ENCODE measurements around the gene PTTG1. TPM values are rescaled to one million over a fixed set of nuclear protein-coding genes. Genes with fewer than 3 reads are reported as not detected.

Gene PTTG1
- total RNA-seq, 3 donors from 2014 or later, result 12.5 to 17.7 (median 13.8) TPM

DNA sequence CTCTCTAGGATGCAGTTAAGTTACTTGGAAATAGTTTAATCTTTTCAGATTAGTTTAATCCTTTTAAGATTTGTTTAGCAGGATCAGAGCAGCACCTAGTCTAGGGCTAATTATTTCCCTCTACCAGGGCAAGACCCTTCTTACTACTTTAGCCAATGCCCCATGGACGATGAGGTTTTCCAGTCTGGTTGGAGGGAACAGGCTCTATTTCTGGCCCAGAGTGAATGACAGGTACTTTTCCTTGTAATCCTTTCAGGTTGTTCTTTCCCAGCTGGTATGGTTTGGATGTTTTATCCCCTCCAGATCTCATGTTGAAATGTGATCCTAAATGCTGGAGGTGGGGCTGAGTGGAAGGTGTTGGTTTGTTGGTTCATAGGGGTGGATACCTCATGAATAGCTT, 27.2 kb downstream of the PTTG1 start:
- no peaks in the 10 kb centered on the region for H3K36me3 ChIP-seq
- H3K27ac ChIP-seq, result no peak overlapping the region
- intact Hi-C loops (cut with DNase I; ENCODE audit: low total_unique reads), result no loop called here
- H3K4me3 ChIP-seq, result no peak overlapping the region
- TF ChIP-seq POLR2AphosphoS5 (IDR thresholded peaks at IDR 0.05) (no peak), POLR2A (IDR thresholded peaks at IDR 0.05) (no peak)
- TF ChIP-seq, protein P1, sequence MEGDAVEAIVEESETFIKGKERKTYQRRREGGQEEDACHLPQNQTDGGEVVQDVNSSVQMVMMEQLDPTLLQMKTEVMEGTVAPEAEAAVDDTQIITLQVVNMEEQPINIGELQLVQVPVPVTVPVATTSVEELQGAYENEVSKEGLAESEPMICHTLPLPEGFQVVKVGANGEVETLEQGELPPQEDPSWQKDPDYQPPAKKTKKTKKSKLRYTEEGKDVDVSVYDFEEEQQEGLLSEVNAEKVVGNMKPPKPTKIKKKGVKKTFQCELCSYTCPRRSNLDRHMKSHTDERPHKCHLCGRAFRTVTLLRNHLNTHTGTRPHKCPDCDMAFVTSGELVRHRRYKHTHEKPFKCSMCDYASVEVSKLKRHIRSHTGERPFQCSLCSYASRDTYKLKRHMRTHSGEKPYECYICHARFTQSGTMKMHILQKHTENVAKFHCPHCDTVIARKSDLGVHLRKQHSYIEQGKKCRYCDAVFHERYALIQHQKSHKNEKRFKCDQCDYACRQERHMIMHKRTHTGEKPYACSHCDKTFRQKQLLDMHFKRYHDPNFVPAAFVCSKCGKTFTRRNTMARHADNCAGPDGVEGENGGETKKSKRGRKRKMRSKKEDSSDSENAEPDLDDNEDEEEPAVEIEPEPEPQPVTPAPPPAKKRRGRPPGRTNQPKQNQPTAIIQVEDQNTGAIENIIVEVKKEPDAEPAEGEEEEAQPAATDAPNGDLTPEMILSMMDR (IDR thresholded peaks at IDR 0.05), result no peak
- H3K4me1 ChIP-seq, result no peaks in the 10 kb centered on the region
- DNase-seq (ENCODE audit: low spot score in 2 of 2), result no peak
- H3K27me3 ChIP-seq, result no peaks in the 10 kb centered on the region
- H3K9me3 ChIP-seq, result no peaks in the 10 kb centered on the region

DNA sequence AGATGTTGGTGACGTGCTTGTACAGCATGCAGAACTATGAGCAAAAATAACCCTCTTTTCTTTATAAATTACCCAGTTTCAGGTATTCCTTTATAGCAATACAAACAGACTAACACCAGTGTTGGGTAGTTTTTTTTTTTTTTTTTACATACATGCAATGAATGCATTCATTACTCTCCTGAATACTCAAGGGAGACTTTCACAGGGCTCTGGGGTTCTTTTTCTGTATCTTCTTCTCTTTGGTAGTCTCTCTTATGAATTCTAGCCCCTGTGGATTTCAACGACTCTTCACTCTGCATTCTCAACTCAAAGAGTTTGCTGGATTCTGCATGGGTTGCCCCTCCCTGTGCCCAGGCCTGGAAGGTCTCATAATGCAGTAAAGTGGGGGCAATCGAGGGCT, 27.8 kb downstream of the PTTG1 start:
- Histone ChIP-seq H3K4me1 (no peaks in the 10 kb centered on the region), H3K9me3 (no peaks in the 10 kb centered on the region), H3K36me3 (no peaks in the 10 kb centered on the region), H3K27ac (no peak overlapping the region), H3K27me3 (no peaks in the 10 kb centered on the region), H3K4me3 (no peak overlapping the region)
- intact Hi-C loops (cut with DNase I; ENCODE audit: low total_unique reads), result no loop called here
- DNase-seq (ENCODE audit: low spot score in 2 of 2), result no peak
- TF ChIP-seq, protein P1 (IDR thresholded peaks at IDR 0.05), result no peak
- no peak for TF ChIP-seq POLR2AphosphoS5 (IDR thresholded peaks at IDR 0.05)
- no peak for TF ChIP-seq POLR2A (IDR thresholded peaks at IDR 0.05)

DNA sequence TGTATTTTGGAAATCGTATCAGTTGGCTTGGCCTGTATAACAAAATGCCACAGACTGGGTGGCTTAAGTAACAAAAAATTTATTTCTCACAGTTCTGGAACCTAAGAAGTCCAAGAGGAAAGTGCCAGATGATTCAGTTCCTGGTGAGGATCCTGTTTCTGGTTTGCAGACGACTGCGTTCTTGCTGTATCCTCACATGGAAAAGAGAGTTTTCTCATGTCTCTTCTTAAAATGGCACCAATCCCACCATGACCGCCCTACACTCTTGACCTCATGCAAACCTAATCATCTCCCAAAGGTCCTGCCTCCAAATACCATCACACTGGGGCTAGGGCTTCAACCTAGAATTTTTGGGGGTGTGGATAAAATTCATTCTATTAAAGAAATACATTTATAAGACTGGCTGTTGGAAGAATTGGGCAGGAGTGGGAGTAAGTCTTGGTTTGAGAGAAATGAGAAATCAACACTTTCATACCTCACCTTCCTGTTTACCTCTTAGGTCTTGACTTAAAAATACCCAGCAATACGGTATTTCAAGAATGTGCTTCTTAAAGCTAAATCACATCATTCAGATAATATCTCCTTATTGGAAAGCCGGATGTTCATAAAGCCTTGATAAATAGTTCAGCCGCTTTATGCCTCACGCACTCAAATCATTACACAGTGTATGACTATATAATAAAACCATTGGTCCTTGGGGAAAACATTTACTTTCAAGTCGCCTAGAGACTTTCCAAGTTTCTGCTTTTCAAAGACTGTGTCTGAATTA, 28.7 kb downstream of the PTTG1 start:
- H3K9me3 ChIP-seq, result no peaks in the 10 kb centered on the region
- no peak overlapping the region for H3K27ac ChIP-seq
- DNase-seq (ENCODE audit: low spot score in 2 of 2), result no peak
- intact Hi-C loops (cut with DNase I; ENCODE audit: low total_unique reads), result no loop called here
- H3K36me3 ChIP-seq, result no peaks in the 10 kb centered on the region
- no peaks in the 10 kb centered on the region for H3K4me1 ChIP-seq
- TF ChIP-seq POLR2AphosphoS5 (IDR thresholded peaks at IDR 0.05) (no peak), POLR2A (IDR thresholded peaks at IDR 0.05) (no peak)
- TF ChIP-seq, protein P1 (IDR thresholded peaks at IDR 0.05), result no peak
- no peak overlapping the region for H3K4me3 ChIP-seq
- no peaks in the 10 kb centered on the region for H3K27me3 ChIP-seq

DNA sequence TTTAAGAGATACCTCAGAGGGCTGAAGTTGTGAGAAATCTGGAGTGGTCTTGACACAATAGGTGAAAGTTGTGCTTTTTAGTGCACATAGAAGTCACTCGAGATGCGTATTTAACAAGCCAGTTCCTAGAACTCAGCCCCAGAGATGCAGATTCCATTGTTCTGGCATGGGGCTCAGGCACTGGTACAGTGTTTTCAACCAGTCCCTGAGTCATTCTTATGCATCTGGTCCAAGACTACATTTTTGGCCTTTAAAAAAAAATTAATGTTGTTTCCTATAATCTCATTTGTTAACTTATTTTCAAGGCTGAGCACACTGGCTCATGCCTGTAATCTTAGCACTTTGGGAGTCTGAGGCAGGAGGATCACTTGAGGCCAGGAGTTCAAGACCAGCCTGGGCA, 29.6 kb downstream of the PTTG1 start:
- intact Hi-C loops (cut with DNase I; ENCODE audit: low total_unique reads), result no loop called here
- H3K9me3 ChIP-seq, result no peaks in the 10 kb centered on the region
- H3K27me3 ChIP-seq, result no peaks in the 10 kb centered on the region
- H3K27ac ChIP-seq, result no peak overlapping the region
- H3K4me1 ChIP-seq, result no peaks in the 10 kb centered on the region
- TF ChIP-seq, protein P1 (IDR thresholded peaks at IDR 0.05), result no peak
- no peak for TF ChIP-seq POLR2A (IDR thresholded peaks at IDR 0.05)
- TF ChIP-seq POLR2AphosphoS5 (IDR thresholded peaks at IDR 0.05), result no peak
- no peaks in the 10 kb centered on the region for H3K36me3 ChIP-seq
- DNase-seq (ENCODE audit: low spot score in 2 of 2), result no peak
- no peak overlapping the region for H3K4me3 ChIP-seq

DNA sequence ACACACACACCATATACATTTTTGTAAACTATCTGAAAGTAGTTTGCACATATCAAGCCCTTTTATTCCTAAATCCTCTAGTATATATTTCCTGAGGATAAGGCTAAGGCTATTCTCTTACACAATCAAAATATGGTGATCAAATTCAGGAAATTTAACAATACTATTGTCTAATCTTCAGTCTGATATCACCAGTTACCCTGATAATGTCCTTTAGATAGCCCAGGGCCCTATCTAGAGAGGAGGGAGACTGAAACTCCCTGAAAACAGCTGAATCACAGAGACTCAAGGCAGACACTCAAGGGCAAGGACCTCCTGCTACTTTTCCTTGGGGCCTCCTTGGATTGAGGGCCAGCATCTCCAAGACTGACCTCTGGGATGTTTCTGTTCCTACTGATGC, 30.4 kb downstream of the PTTG1 start:
- Histone ChIP-seq H3K9me3 (no peaks in the 10 kb centered on the region), H3K4me1 (no peaks in the 10 kb centered on the region), H3K27ac (no peak overlapping the region), H3K27me3 (no peaks in the 10 kb centered on the region), H3K4me3 (no peak overlapping the region), H3K36me3 (no peaks in the 10 kb centered on the region)
- intact Hi-C loops (cut with DNase I; ENCODE audit: low total_unique reads), result no loop called here
- TF ChIP-seq POLR2AphosphoS5 (IDR thresholded peaks at IDR 0.05) (no peak), POLR2A (IDR thresholded peaks at IDR 0.05) (no peak)
- TF ChIP-seq, protein P1 (IDR thresholded peaks at IDR 0.05), result no peak
- DNase-seq (ENCODE audit: low spot score in 2 of 2), result no peak

All from breast epithelium (tissue), 4 donors.